ENCODE results near the gene EDDM3A. TPM values are rescaled to one million over a fixed set of nuclear protein-coding genes. Genes with fewer than 3 reads are reported as not detected.
"Not testable (repeated sequence)": the region's sequence is repeated elsewhere in the genome, so short reads cannot be mapped to it uniquely, and the experiment has no call there.

The EDDM3A gene
- total RNA-seq, 2 donors from 2014 or later = not detected

- H3K9me3 ChIP-seq (ENCODE audit: control insufficient read depth, low read length, poor library complexity, severe bottlenecking) = no peaks in the 10 kb centered on the region
- DNase-seq (no peak), ATAC-seq (no peak)
- Mint-ChIP-seq H3K36me3 (ENCODE audit: low read depth) (peaks cover 2% of the 10 kb centered on the region), H3K4me1 (no peaks in the 10 kb centered on the region), H3K4me3 (no peak overlapping the region), H3K27ac (no peak overlapping the region), H3K27me3 (peaks cover 38% of the 10 kb centered on the region)
Observed at GRCh38 chr14:20746566-20746965, 879 bp downstream of the EDDM3A start.

GRCh38 chr14:20748439-20748838, 2.8 kb downstream of the EDDM3A start:
- DNase-seq = no peak
- Mint-ChIP-seq H3K27ac (no peak overlapping the region), H3K36me3 (ENCODE audit: low read depth) (peaks cover 2% of the 10 kb centered on the region), H3K4me3 (no peak overlapping the region), H3K27me3 (peaks cover 38% of the 10 kb centered on the region), H3K4me1 (no peaks in the 10 kb centered on the region)
- peaks cover 3% of the 10 kb centered on the region for H3K9me3 ChIP-seq (ENCODE audit: control insufficient read depth, low read length, poor library complexity, severe bottlenecking)
- ATAC-seq = no peak

- Mint-ChIP-seq H3K36me3 (ENCODE audit: low read depth) (peaks cover 2% of the 10 kb centered on the region), H3K27me3 (peaks cover 38% of the 10 kb centered on the region)
- ATAC-seq = no peak
Observed at GRCh38 chr14:20750194-20750593, 4.5 kb downstream of the EDDM3A start.

GRCh38 chr14:20751963-20752562, 6.4 kb downstream of the EDDM3A start:
- H3K9me3 ChIP-seq (ENCODE audit: control insufficient read depth, low read length, poor library complexity, severe bottlenecking) = peaks cover 3% of the 10 kb centered on the region
- H3K27me3 Mint-ChIP-seq = peaks cover 46% of the 10 kb centered on the region
- no peak overlapping the region for H3K4me3 Mint-ChIP-seq
- no peaks in the 10 kb centered on the region for H3K4me1 Mint-ChIP-seq
- DNase-seq (no peak), ATAC-seq (no peak)
- peaks cover 5% of the 10 kb centered on the region for H3K36me3 Mint-ChIP-seq (ENCODE audit: low read depth)
- H3K27ac Mint-ChIP-seq = no peak overlapping the region

More at GRCh38 chr14:20750194-20750593, 4.5 kb downstream of the EDDM3A start:
- no peaks in the 10 kb centered on the region for H3K4me1 Mint-ChIP-seq
- no peak for DNase-seq
- no peak overlapping the region for H3K4me3 Mint-ChIP-seq
- peaks cover 3% of the 10 kb centered on the region for H3K9me3 ChIP-seq (ENCODE audit: control insufficient read depth, low read length, poor library complexity, severe bottlenecking)
- peak overlapping the region; percentile 34 for H3K27ac Mint-ChIP-seq

GRCh38 chr14:20754308-20754707, 8.6 kb downstream of the EDDM3A start:
- Mint-ChIP-seq H3K27ac (no peak overlapping the region), H3K4me1 (no peaks in the 10 kb centered on the region), H3K36me3 (ENCODE audit: low read depth) (peaks cover 5% of the 10 kb centered on the region), H3K4me3 (no peak overlapping the region), H3K27me3 (peaks cover 26% of the 10 kb centered on the region)
- H3K9me3 ChIP-seq (ENCODE audit: control insufficient read depth, low read length, poor library complexity, severe bottlenecking) = peaks cover 3% of the 10 kb centered on the region
- no peak for ATAC-seq
- no peak for DNase-seq

GRCh38 chr14:20755037-20755436, 9.3 kb downstream of the EDDM3A start:
- no peak for ATAC-seq
- H3K36me3 Mint-ChIP-seq (ENCODE audit: low read depth) = peaks cover 5% of the 10 kb centered on the region
- H3K4me1 Mint-ChIP-seq = no peaks in the 10 kb centered on the region
- no peak overlapping the region for H3K4me3 Mint-ChIP-seq
- H3K27me3 Mint-ChIP-seq = peaks cover 23% of the 10 kb centered on the region
- DNase-seq = no peak
- H3K27ac Mint-ChIP-seq = no peak overlapping the region
- H3K9me3 ChIP-seq (ENCODE audit: control insufficient read depth, low read length, poor library complexity, severe bottlenecking) = peaks cover 3% of the 10 kb centered on the region

GRCh38 chr14:20757965-20758364, 12.3 kb downstream of the EDDM3A start:
- Mint-ChIP-seq H3K27me3 (peaks cover 15% of the 10 kb centered on the region), H3K4me1 (no peaks in the 10 kb centered on the region), H3K36me3 (ENCODE audit: low read depth) (peaks cover 2% of the 10 kb centered on the region), H3K27ac (no peak overlapping the region), H3K4me3 (peak overlapping the region; percentile 41)
- no peaks in the 10 kb centered on the region for H3K9me3 ChIP-seq (ENCODE audit: control insufficient read depth, low read length, poor library complexity, severe bottlenecking)
- ATAC-seq (no peak), DNase-seq (peak in 1 of 3 donors; percentile 17)

GRCh38 chr14:20759465-20759864, 13.8 kb downstream of the EDDM3A start:
- not testable (repeated sequence) for H3K4me3 Mint-ChIP-seq

GRCh38 chr14:20760950-20761349, 15.3 kb downstream of the EDDM3A start:
- Mint-ChIP-seq H3K4me3 (no peak overlapping the region), H3K4me1 (peaks cover 3% of the 10 kb centered on the region), H3K27me3 (peaks cover 11% of the 10 kb centered on the region)

More at GRCh38 chr14:20759465-20759864, 13.8 kb downstream of the EDDM3A start:
- H3K27ac Mint-ChIP-seq; H3K36me3 Mint-ChIP-seq (ENCODE audit: low read depth); H3K9me3 ChIP-seq (ENCODE audit: control insufficient read depth, low read length, poor library complexity, severe bottlenecking); ATAC-seq; DNase-seq; H3K4me1 Mint-ChIP-seq: not testable (repeated sequence)
- H3K27me3 Mint-ChIP-seq = peaks cover 15% of the 10 kb centered on the region

GRCh38 chr14:20768593-20768892, 22.9 kb downstream of the EDDM3A start:
- H3K27me3 Mint-ChIP-seq = peaks cover 39% of the 10 kb centered on the region
- DNase-seq (no peak), ATAC-seq (no peak)
- H3K27ac Mint-ChIP-seq = no peak overlapping the region
- peaks cover 2% of the 10 kb centered on the region for H3K36me3 Mint-ChIP-seq (ENCODE audit: low read depth)
- H3K9me3 ChIP-seq (ENCODE audit: control insufficient read depth, low read length, poor library complexity, severe bottlenecking) = no peaks in the 10 kb centered on the region
- H3K4me1 Mint-ChIP-seq = peaks cover 6% of the 10 kb centered on the region
- H3K4me3 Mint-ChIP-seq = no peak overlapping the region

More at GRCh38 chr14:20760950-20761349, 15.3 kb downstream of the EDDM3A start:
- no peak overlapping the region for H3K27ac Mint-ChIP-seq
- DNase-seq = no peak
- ATAC-seq = no peak
- no peaks in the 10 kb centered on the region for H3K9me3 ChIP-seq (ENCODE audit: control insufficient read depth, low read length, poor library complexity, severe bottlenecking)
- H3K36me3 Mint-ChIP-seq (ENCODE audit: low read depth) = peaks cover 2% of the 10 kb centered on the region

GRCh38 chr14:20769421-20769820, 23.7 kb downstream of the EDDM3A start:
- ATAC-seq (no peak), DNase-seq (no peak)
- H3K9me3 ChIP-seq (ENCODE audit: control insufficient read depth, low read length, poor library complexity, severe bottlenecking) = no peaks in the 10 kb centered on the region
- Mint-ChIP-seq H3K4me1 (peaks cover 6% of the 10 kb centered on the region), H3K27me3 (peaks cover 39% of the 10 kb centered on the region), H3K4me3 (no peak overlapping the region), H3K36me3 (ENCODE audit: low read depth) (peaks cover 2% of the 10 kb centered on the region), H3K27ac (no peak overlapping the region)

- ATAC-seq (no peak), DNase-seq (no peak)
- Mint-ChIP-seq H3K27ac (no peak overlapping the region), H3K27me3 (peaks cover 49% of the 10 kb centered on the region), H3K36me3 (ENCODE audit: low read depth) (peaks cover 2% of the 10 kb centered on the region), H3K4me1 (peaks cover 3% of the 10 kb centered on the region), H3K4me3 (no peak overlapping the region)
- H3K9me3 ChIP-seq (ENCODE audit: control insufficient read depth, low read length, poor library complexity, severe bottlenecking) = no peaks in the 10 kb centered on the region
Observed at GRCh38 chr14:20772650-20773049, 27.0 kb downstream of the EDDM3A start.

- Mint-ChIP-seq H3K27me3 (peaks cover 32% of the 10 kb centered on the region), H3K36me3 (ENCODE audit: low read depth) (no peaks in the 10 kb centered on the region), H3K4me1 (no peaks in the 10 kb centered on the region), H3K4me3 (no peak overlapping the region), H3K27ac (no peak overlapping the region)
- no peaks in the 10 kb centered on the region for H3K9me3 ChIP-seq (ENCODE audit: control insufficient read depth, low read length, poor library complexity, severe bottlenecking)
- no peak for ATAC-seq
- DNase-seq = no peak
Observed at GRCh38 chr14:20774258-20774824, 28.7 kb downstream of the EDDM3A start.

- no peaks in the 10 kb centered on the region for H3K9me3 ChIP-seq (ENCODE audit: control insufficient read depth, low read length, poor library complexity, severe bottlenecking)
- H3K27me3 Mint-ChIP-seq = peaks cover 29% of the 10 kb centered on the region
- no peak overlapping the region for H3K4me3 Mint-ChIP-seq
- H3K36me3 Mint-ChIP-seq (ENCODE audit: low read depth) = no peaks in the 10 kb centered on the region
- DNase-seq (no peak), ATAC-seq (no peak)
- H3K27ac Mint-ChIP-seq = no peak overlapping the region
- H3K4me1 Mint-ChIP-seq = peaks cover 3% of the 10 kb centered on the region
Observed at GRCh38 chr14:20775043-20775442, 29.4 kb downstream of the EDDM3A start.
